CD4-positive, alpha-beta T cell treated with Interleukin-2 at 100 ng/mL for 4 hours (primary cell): ENCODE results near the gene OPRM1.
"Not testable (repeated sequence)": the region's sequence is repeated elsewhere in the genome, so short reads cannot be mapped to it uniquely, and the experiment has no call there.

ENCODE experiments used
- DNase-seq: peaks from one replicate; pipeline ENCODE4 v3.0.0-alpha.2; 2020; ENCODE audit warnings: low spot score

Gene OPRM1

DNA sequence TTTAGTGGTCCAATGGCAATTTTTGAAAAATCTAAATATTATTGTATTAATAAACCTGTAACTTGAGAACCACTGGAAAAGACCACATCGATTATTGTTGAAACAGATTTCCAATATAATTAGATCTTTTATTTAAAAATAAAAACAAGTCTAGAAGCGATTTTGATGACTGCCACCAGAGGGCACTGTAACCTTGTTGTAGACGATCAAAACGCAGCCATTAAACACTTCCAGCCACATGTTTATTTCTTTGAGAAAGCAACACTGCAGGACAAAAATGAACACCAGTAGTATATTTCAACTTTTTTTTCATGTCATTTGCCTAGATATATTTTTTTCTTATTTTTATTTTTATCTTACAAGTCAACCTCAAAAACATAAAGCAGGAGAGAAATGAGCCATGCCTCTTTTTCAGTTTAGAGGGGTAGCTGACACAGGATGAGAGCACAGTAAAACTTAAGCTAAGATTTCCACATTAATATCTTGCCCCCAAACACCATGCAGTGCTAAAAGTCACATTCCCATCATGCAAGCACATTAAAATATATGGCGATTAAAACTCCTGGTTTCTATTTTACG lies 115.4 kb downstream of the OPRM1 start:
- DNase-seq = peak; percentile 78

DNA sequence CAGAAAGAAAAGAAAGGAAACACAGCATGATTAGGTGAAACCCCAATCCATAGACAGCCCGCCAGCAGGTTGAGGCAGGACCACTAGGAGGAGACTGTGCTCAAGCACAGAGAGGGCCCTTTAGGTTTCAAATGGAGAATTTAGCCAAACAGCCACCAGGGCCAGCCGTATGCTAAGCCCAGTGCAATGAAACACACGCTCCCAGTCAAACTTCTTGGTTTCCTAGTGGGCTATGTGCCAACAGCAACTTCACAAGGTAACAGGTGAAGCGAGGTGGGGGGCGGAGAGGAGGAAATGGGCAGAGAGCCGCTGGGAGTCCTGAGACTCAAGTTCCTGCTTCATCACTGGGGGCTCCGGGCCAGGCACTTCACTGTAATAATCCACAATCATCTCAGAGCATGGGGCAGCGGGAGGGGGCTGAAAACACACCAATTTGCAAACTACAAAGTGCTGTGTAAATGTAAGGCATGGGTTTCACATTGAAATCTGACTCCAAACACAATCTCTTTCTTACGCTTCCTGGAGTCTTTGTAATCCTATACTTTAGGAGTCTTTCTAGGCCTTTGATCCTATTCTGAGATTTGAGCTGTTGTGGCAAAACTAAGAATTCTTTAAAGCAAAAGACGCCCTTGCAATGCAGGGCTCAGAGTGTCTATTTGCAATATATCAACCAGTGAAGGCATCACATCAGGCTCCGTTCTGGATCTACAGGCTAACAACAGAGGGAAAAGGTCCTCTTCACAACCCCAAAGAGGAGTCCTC lies 117.3 kb downstream of the OPRM1 start:
- DNase-seq = peak; percentile 76

DNA sequence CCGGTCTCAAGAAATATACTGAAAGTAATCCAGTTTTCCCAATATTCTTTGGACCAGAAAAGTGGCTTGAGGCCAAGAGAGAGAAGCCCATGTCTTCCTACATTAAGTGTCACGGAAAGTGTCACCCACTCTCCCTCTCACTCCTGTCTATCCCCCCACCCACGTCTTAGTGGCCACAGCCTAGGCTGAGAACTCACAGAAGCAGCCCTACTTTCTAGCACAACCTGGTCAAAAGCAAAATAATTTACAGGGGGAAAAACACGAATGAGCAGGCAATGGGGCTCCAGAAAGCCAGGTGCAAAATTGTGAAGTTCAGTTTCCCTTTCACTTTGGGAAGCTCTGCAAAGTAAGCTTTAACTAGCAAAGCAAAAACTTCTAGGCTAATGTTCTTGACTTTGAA lies 118.0 kb downstream of the OPRM1 start:
- DNase-seq = peak; percentile 31

DNA sequence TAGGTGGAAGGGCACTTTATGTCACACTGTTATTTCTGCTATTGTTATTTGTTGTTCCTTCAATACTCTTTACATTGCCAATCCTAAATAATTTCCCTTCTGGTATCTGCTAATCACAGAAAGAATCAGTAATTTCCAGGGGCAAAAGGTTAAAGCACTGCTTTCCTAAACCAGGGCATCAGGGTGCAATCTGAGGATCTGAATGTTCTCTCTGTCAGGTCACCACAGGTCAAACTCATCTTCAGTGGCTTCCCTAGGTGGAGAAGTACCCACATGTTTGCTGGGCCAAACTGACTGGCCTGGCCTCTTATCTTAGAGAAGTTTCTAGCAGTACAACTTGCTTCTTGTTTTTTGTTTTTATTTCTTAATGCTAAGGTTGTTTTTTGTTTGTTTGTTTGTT lies 118.7 kb downstream of the OPRM1 start:
- DNase-seq = no peak

DNA sequence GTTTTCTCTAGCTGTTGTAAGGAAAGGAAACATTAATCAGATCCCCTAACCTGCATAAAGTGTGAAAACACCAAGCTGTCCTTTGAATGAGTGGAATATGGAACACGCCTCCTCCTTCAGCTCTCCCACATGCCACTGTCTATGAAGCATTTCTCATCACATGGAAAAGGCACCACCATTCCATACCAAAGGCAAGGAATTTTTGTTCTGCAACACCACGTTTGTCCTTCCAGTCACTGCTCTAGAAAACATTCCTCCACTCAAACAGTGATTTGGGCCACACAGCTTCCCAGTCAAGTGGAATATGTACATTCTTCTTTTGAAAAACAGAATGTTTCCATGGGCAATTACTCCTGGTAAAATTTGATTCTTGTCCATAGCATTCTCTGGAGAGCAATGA lies 120.1 kb downstream of the OPRM1 start:
- DNase-seq = no peak

DNA sequence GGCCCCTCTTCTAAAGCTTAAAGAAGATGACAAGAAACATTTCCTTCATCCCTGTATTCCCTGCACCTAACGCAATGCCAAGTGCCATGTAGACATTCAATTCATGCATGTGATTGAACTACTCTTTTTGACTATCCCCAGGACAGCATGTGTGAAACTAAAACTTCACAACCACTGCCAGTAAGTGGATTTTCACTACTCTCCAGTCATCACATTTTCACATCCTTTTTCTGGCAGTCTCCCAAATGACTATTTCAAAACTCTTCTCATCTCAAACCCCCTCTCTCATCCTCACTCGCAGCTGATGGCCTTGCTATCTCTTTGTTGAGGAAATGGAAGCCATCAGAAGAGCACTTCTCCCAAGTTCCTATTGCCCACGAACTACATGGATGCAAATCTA lies 122.6 kb downstream of the OPRM1 start:
- no peak for DNase-seq

DNA sequence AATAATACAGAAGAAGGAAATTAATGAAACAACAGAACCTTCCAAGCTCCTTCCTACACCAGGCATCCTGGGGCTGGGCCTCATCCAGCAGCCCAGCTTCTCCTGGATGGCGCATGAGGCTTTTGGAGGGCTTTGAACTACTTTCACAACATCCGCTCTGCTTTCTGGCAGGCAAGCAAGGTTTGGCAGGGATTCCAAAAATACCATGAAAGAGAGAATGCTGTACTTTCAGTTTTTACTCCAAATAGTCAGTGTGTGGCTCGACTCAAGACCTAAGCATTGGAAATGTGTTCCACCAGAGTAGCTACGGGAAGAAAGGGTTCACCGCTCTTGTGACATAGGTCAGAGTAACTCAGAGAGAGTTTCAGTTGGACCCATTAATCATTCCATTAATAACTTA lies 125.4 kb downstream of the OPRM1 start:
- DNase-seq = no peak

DNA sequence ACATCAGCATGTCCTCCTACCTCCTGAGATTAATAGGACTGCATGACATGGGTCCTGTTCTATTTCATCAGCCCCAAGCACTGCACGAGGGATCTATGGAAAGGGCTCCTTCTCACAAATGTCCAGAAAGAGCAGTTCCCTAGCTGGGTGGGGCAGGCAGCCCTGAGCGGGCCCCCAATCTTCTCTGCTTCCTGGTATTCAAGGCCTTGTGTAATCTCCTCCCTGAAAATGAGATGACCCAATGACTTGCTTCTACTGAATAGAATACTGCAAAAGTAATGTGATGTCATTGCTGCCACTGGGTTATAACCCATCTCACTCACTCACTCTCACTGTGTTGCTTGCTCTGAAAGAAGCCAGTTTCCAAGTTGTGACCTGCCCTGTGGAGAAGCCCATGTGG lies 126.4 kb downstream of the OPRM1 start:
- no peak for DNase-seq

DNA sequence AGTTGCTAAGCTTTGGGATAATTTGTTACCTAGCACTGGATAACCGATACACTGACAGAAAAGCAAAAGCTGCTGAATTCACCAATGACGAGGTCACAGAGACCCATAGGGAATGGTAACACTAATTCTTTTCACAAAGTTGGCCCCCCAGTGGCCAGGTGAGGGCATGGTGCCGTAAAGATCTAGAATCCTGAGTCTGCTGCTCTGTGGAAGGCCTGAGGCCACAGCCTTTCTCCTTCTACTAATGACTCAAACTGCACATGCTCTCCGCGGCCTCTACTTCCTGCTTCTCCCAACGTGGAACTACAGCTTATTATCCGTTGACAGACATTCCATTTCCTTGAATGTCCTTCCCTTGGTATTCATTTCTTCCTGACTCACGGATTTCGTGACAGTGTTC lies 127.1 kb downstream of the OPRM1 start:
- no peak for DNase-seq

DNA sequence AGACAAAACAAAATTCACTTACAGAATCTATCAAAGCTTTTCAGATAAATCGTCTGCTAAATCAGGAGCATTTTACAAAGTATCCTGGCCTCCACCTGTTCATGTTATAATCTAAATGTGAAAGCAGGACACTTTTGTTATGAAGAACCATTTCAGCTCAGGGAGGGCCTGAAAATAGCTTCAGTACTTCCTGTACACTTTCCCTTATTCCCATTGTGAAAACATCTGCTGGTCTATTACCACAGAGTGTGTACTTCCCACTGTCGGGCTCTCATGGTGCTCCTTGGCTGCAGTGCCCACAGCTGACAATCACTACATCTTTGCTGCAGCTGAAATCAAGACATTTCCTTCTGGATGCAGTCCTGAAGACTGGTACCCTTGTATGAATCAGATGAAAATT lies 128.1 kb downstream of the OPRM1 start:
- DNase-seq = no peak

DNA sequence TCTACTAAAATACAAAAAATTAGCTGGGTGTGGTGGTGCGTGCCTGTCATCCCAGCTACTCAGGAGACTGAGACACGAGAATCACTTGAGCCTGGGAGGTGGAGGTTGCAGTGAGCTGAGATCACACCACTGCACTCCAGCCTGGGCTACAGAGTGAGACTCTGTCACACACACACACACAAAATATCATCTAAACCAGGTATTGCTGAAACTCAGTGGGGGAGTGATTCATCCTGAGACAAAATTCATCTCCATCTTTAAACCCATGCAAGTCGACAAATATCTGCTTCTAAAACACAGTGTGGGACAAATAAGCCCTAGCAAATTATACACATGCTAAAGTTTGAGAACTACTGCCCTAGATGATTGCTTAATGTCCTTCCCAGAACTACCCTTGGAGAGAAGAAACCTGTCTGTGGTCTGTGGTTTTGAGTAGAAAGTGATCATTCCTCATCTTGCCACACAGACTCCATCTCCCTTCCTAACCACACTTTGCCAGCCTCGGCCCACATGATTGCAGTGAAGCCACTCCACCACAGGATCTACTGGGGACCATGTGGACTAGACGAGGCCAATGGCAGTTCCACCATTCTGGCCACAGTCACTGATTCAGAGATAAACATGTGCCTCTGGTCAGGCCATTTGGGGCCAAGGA lies 130.3 kb downstream of the OPRM1 start:
- DNase-seq = no peak

DNA sequence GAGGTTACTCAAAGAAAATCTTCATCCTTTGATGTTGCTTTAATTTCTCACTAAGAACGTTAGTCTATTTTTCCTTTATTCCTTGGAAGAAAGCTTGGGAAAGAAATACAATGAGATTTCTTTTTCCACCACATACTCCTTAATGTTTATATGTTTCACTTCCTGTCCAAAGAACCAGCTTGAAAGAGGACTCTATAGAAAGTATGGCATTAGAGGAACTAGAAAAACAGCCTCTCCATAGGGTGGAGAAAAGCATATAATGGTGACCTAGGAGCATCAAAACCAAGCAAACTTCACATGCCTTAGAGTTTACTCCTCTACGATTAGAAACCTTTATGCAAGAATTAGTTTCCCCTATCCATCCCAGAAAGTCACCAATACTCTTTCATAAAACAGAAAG lies 131.1 kb downstream of the OPRM1 start:
- DNase-seq = no peak

DNA sequence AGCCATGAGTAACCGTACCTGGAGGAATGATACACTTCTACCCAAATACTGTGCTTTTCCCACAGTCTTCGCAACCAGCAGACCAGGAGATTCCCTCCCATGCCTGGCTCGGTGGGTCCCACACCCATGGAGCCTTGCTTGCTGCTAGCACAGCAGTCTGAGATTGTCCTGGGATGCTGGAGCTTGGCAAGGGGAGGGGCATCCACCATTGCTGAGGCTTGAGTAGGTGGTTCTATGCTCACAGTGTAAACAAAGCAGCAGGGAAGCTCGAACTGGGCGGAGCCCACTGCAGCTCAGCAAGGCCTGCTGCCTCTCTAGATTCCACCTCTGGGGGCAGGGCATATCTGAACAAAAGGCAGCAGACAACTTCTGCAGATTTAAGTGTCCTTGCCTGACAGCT lies 133.4 kb downstream of the OPRM1 start:
- not testable (repeated sequence) for DNase-seq

DNA sequence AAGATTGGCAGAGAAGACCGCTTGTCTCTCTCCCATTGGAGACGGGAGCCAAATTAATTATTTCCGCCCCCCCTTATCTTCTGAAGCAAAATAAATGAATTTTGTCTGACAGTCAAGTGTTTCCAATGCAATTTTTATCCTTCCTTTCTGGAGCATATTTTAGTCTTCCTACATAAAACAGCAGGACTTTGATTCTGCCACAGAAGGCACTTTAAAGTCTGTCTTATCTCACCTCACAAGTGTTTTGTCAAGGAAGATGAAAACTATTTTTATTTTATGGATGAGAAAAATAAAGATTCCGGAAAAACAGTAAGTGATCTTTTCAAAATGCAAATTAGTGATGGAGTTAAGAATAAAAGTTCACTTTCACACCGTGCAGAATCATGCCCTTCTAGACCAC lies 140.4 kb downstream of the OPRM1 start:
- no peak for DNase-seq

DNA sequence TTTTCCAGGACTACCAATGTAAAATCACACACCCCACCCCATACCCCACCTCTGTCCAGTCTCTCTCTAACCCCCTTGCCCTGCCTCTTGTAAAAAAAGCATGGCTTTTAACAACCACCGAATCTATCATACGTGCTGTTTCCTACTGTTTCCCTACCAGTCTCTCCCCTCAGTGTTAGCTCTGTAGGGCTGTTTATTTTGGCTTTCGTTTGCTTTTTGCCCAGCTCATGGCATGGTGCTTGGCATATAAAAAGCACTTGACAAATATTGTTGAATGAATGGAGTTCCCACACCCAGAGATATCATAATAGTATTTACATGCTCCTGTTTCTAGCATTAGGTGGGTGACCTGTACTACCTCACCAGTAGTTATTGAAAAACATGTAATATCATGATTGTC lies 148.2 kb downstream of the OPRM1 start:
- no peak for DNase-seq

DNA sequence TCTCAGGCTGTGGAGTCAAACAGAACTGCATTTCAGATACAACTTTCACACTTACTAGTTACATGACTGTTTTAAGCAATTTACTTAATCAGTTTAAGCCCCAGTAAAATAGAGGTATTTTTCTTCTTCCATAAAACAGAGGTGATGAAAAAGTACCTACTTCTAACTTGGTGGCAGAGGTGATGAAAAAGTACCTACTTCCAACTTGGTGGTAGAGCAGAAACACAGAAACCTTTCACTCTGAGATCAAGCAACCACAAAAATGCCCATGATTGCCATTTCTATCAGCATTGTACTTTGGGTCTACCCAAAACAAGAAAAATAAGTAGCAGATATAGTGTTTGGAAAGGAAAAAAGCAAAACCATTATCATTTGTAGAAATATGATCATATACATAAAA lies 148.7 kb downstream of the OPRM1 start:
- no peak for DNase-seq

DNA sequence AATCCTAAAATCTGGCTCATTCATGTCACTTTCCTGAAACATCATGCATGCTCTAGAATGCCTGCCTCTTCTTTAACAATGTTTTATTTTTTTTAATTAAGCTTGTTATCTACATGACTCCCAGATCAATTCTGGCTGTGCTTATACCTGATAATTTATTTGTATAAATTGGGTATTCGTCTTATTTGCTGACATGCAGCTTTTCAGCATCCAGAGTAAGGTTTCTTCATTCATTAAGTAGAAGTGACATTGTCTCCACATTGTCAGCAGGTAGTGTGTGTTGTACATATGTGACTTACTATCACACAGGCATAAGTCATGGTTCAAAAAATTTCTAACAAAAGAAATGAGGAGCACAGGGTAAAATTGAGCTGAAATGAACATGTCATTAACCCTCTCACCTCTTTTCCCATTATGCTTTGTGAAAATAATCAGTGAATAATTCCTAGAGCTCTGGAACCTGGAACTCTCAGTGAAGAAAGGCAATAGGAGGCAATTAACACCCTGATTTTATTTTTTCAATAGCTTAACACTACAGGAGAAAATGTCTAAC lies 157.4 kb downstream of the OPRM1 start:
- no peak for DNase-seq

DNA sequence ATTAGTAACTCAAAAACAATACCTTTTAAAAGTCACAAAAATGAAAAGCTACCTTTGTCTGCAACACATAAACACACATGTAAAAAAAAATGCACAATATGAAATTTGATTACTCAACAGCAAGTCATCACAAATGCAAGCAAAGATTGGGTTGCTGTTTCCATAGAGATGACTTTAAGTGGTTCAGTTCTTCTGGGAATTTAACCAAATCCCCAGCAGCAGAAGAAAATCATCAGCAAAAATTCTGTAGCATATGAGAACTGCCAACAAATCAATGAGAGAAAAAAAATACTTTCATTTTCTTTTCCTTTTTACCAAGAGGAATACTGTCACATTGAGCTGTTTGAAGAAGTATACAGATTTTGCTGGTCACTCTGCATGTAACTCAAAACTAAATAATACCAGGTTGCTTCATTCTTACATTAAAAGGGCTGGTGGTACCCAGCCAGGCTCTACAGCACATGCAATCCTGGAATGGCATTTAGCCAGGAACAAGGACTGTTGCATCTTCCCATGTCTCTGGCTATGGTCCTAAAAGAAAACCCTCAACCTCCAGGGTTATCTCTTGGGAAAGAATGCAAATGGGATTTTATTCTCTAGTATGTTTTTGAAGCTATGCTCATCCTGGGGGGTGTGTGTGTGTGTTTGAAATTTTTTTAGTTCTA lies 158.3 kb downstream of the OPRM1 start:
- peak; percentile 42 for DNase-seq

DNA sequence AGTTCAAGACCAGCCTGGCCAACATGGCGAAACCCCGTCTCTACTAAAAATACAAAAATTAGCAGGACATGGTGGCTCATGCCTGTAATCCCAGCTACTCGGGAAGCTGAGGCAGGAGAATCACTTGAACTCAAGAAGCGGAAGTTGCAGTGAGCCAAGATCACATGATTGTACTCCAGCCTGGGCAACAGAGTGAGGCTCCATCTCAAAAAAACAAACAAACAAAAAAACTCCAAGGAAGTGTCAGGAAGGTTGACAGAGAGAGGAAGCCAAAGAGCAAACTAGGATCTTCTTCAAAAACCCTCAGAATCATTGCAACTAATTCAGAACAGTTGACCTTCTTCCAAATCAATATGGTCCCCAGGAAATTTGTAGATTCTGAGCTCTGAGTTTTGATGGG lies 162.6 kb downstream of the OPRM1 start:
- not testable (repeated sequence) for DNase-seq

DNA sequence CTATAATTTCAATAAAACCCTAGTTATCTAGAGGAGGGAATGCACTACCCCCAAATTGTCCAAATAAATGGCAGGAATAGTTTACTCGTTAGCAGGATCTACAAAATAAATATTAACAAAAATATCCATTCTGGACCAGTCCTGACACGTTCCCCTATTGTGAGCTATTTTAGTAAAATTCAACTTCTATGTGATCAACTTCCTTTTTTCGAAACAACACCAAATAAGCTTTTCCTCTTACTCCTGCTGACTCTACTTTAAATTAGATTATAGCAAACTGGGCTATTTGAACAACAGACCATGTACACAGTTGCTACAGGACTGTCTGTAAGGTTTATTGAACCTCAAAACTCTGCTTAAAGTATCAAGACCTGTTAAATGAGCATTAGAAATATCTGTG lies 163.3 kb downstream of the OPRM1 start:
- no peak for DNase-seq

DNA sequence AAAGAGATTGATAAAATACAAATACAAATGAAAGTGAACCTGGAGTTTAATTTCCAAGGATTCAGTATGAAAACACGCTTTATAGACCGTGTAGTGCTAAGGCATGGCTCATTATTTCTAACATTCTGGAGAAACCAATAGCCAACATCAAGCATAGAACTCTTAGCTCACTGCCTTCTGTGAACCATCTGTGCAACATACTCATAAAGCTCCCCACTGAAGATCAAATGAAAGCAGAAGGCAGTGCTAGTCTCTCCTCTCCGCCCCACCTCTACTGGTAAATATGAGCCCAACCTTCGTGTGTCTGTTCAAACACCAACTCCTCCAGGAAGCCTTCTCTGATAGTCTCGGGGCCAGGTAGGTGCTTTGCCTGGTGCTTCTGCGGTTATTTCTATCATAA lies 163.9 kb downstream of the OPRM1 start:
- DNase-seq = no peak

DNA sequence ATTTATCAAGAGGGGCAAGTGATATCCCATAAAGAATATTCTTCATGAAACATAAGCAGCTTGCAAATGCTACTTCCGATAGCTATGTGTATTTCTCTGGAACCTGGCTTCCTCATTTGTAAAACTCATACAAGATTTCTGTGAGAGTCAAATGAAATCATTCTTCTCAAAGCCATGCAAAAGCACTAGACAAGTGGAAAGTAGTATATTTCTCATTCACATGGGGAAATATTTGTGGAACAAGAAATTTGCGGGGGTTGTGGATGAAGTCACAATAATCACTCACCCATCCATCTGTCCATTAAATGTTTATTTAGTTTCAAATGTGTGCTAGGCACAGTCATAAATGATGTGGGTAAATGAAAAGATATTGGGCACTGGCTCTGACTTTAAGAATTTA lies 167.1 kb downstream of the OPRM1 start:
- DNase-seq = no peak

DNA sequence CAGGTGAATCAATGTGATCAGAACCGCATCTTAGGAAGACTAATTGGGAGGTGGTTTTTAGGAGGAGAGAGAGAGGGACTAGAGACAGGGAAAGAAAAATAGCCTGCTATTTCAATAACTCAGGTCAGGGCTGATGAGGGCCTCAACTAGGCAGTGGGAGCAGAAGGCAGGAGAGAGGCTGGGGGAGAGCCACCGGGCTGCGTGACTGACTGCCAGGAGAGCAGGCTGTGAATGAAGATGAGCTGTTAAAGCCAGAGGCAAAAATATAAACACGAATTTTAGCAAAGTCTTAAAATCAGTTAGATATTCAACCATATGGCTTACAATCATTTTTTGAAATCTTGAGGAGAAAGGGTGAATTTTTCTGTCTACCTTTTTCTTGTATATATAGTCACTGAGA lies 168.0 kb downstream of the OPRM1 start:
- DNase-seq = no peak
